ENCODE results near the gene SND1.

SND1 gene

DNA sequence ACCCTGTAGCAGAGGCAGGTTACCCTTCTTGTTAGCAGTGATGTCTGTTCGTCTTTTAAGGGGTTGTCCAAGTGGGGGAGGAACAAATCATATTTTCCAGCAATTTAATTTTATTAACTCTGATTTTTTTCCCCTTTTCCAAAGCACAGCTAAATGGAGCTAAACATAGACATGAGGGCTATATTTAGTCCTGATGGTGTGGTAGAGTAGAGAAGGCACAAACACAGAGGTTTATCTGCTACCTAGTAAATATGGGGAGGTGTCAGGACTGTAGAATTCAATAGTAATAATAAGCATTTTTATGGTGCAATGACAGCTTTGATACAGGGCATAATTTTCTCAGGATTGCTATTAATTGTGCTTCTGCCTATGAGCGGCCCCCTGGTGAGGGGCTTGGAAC lies 356.8 kb downstream of the SND1 start:
- DNase-seq: no peak

DNA sequence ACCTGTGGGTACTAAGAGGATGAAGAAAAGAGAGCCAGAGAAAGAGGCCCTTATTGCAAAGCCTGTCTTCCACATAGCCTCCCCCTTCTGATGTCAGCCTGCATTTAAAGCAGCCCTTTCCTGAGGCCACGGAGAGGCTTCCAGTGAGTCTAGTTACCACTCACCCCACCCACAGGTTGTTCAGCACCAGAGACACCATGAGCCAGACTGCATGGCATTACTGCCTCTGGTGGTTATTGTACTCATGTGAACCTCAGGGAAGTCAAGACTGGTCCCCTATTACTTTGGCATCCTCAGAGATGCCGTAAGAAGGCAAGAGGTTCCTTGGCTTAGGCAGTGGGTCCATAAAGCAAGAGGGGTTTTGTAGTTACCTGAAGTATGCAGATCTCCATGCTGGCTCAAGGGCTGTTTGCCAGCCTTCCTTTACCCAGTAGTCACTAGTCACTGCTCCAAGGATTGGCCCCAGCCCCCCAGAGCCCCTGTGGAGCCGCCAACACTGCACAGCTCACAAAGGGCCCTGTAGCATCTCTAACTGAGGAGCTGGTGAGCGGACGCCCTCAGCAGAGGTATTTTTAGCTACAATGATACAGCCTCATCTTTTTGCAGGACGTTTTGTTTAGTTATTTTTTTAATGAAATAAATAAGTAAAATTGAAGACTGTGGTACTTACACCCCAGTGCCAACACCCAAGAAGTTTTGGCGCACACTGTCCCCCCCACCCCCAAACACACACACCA lies 358.6 kb downstream of the SND1 start:
- no peak for DNase-seq

- no peak for DNase-seq
These were observed 359.2 kb downstream of the SND1 start for GRCh38 chr7:128011131-128011661.

- DNase-seq: no peak
These were observed 362.8 kb downstream of the SND1 start for GRCh38 chr7:128014811-128015210.

- DNase-seq: no peak
These were observed 365.5 kb downstream of the SND1 start for GRCh38 chr7:128017460-128017859.

DNA sequence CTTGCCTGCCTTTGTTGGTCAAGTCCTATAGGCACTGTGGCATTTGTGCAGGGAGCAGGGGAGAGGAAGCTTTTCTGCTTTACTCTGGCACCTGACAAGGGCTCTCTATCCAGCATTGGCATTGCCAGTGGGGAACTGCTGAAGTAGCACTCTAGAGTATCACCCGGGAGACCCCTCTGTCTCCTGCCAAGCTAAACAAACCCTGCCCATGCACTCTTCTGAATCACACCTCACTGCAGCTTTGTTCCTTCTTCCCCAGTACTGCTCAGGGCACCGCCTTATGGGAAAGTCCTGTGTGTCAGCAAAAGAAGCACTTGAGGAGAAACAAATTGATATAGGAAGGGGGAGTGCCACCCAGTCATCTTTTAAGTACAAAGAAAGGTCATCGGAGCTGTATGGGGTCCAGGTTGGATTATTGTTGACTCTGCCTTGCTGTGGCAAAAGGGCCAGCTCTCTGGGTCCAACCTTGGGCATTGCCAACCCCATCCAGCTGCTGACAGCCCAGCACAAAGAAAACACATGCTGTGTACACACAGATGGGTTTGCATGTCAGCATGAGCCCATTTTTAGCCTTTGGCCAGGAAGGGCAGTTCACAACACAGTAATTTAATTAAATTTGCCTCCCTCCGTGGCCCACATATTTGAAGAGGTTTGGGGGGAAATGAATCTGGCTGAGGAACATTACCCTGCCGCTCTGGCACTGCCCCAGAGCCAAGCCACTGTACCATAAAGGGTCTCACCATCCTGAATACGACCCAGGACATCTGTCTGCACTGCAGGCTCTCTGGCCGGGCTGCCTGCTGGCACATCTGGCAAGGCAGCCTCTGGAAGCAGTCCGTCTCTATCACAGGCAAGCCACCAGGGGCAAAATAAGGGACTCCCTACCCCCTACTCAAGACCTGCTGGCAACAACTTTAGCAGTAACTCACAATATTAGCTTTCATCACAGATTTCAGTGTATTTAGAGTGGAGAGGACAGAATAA lies 366.2 kb downstream of the SND1 start:
- DNase-seq: peak; percentile 74

GRCh38 chr7:128019288-128019687 lies 367.3 kb downstream of the SND1 start:
- DNase-seq: no peak

DNA sequence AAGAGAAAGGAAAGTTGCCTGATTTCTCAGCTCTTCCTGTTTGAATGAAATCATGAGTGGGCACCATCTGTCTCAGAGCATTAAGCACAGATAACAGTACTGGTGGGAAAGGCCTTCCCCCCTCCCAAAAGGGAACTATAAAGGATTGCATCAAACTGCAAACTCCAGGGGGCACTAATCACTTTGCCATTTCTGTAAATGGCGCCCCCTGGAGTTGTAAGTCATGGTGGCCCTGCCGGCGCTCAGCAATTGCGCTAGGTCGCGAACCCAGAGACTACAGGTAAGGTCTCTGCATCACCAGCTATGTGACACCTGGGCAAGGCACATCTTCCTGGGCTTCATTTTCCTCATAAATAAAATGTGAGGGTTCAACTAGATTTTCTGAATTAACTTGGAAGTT lies 368.2 kb downstream of the SND1 start:
- DNase-seq: no peak

GRCh38 chr7:128021366-128021765 lies 369.4 kb downstream of the SND1 start:
- no peak for DNase-seq

DNA sequence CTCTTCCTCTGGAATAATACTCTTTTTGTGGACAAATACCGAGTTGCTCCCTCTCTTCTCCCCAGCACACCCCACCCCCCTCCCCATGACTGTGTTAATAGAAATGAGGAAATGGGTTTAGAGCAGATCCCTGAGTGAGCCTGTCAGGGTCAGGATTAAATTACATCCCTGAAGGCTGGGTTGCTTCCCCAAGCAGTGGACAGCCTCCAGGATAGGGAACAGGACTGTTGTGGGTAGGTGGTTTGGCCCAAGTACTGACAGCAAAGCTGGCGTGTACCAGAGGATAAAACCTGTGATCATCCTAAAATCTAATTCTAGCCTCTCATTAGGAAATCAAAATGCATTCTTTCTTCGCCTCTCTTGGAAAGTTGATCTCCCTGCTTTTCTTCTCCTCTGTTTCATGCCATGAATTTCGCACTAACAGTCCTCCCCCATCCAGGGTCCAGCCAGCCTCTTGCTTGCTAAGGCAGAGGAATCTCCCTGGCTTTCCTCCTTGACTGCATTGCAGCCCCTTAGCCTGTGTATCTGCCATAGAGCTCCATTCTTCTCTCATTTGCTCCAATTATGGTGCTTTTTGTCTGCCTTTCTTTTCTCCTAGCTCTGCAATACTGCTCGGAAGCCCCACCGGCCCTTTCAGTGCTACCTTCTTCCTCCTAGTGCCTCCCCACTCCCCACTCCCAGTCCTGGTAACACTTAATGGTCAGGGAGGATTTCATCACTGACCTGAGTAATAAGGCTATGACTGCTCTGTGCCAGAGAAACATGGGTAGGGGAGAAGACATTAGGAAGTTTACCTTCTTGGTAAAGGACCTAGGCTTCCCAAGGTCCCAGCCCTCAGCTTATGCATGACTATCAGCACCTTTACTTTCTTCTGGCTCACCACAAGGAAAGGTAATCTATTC lies 370.9 kb downstream of the SND1 start:
- DNase-seq: no peak

GRCh38 chr7:128024151-128024550 lies 372.2 kb downstream of the SND1 start:
- no peak for DNase-seq

DNA sequence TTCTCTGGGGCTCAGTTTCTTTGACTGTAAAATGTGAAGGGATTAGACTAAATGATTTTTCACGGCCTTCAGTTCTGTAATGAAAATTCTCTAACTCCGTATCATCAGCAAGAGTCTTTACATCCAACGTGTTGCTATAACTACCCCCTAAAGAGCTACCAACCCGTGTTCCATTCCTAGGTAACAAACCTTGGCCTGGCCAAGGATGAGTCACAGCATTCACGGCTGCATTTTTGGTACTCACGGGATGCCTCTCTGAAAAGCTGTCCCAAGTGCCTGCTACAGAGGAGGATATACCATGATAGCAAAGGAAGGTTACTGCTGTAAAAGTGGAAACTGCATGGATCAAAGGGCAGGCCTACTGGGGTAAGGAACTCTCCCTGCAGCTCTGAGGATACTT lies 373.4 kb downstream of the SND1 start:
- no peak for DNase-seq

DNA sequence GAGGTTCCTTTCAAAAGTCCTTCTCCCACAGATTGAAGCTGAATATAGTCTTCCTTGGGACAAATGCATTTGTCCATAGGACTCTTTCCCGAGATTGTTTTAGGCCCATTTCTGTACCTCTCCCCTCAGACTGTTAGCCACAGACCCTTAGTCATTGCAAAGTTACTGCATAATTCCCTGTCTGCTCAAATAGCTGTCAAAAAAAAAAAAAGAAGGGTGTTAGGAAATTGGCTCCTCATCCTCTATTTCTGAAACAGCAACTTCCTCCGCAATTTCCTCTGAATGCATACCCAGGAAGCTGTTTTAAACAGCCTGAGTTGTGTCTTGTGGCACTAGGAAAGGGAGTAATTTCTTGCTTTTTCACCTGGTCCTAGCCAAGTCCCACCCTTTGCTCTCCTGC lies 373.8 kb downstream of the SND1 start:
- no peak for DNase-seq

DNA sequence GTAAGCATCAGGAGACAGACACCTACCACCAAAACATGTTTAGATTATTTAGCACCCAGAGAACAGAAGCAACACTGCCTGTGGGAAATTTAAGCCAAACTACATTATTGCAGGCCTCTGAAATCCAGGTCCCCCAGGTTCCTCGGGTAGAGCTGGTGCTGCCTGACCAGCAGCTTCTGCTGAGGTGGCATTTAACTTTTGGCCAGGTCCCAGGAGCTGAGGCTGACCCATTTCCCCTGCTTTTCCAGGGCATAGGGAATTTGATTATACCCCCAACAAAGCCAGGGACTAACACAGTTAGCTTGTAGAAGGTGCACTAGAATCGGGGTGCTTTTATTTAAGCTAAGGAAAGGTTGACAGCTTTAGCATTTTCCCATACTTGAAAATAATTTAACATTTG lies 374.6 kb downstream of the SND1 start:
- DNase-seq: no peak

- no peak for DNase-seq
These were observed 375.5 kb downstream of the SND1 start for GRCh38 chr7:128027485-128027980.

- DNase-seq: no peak
These were observed 377.5 kb downstream of the SND1 start for GRCh38 chr7:128029405-128029995.

GRCh38 chr7:128030263-128030653 lies 378.3 kb downstream of the SND1 start:
- DNase-seq: no peak

- DNase-seq: peak; percentile 56
These were observed 378.9 kb downstream of the SND1 start, which contains the start of gene LRRC4 for GRCh38 chr7:128030654-128031611. TSS of gene LRRC4 (minus strand) at chr7:128031437. CDS start at chr7:128030640, 797 bp downstream.

GRCh38 chr7:128031901-128032604 lies 380.1 kb downstream of the SND1 start:
- peak; percentile 72 for DNase-seq

DNA sequence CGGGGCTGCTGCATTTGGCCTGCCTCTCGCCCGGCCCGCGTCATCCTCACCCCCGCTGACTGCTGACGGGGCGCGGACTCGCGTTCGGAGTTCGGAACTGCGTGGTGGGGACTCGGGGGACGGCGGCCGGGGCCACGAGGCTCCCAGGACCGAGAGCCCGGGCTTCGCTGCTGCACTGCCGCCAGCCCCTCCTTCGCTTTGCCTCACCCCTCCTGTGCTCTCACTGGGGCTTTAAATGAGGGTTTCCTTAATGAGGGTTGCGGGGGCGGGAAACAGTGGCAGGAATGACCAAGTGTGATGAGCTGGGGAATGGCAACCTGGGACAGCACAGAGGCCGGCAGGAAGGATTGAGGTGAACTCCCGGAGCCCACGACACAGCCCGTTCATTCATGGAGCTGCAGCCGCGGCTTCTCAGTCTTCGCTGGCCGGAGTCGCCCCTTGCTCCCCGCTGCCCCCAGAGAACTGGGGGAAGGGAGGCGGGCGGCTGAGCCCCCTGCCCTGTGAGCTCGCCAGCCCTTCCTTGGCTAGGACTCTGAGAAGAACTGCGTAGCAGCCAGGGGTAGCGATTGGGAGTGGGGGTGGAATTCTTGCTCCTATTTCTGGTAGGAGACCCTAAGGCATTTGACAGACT lies 380.7 kb downstream of the SND1 start:
- DNase-seq: no peak
